HG03521 (cell line): Measurements from ENCODE around the gene SEMA4G.
"Not testable (repeated sequence)": the region's sequence is repeated elsewhere in the genome, so short reads cannot be mapped to it uniquely, and the experiment has no call there.

Experiments used
- ATAC-seq: cut with Tn5 transposase; IDR thresholded peaks from one replicate; pipeline ENCODE4 v1.9.1; 2021; ENCODE audit warnings: mild to moderate bottlenecking, moderate library complexity; ENCODE audit not compliant: unreplicated experiment

The SEMA4G gene

GRCh38 chr10:100970076-100970913 is 991 bp downstream of the SEMA4G start:
- ATAC-seq, result no peak

GRCh38 chr10:100970914-100971811 is 1.9 kb downstream of the SEMA4G start:
- no peak for ATAC-seq

- no peak for ATAC-seq
Observed at GRCh38 chr10:100972115-100972903, 3.0 kb downstream of the SEMA4G start.

- no peak for ATAC-seq
Observed at GRCh38 chr10:100972904-100973535, 3.7 kb downstream of the SEMA4G start.

- ATAC-seq, result not testable (repeated sequence)
Observed at GRCh38 chr10:100975397-100975796, 6.1 kb downstream of the SEMA4G start.

- no peak for ATAC-seq
Observed at GRCh38 chr10:100976906-100977305, 7.6 kb downstream of the SEMA4G start.

- no peak for ATAC-seq
Observed at GRCh38 chr10:100977436-100977835, 8.1 kb downstream of the SEMA4G start.

- no peak for ATAC-seq
Observed at GRCh38 chr10:100978121-100978900, 9.0 kb downstream of the SEMA4G start.

- ATAC-seq, result no peak
Observed at GRCh38 chr10:100978901-100979195, 9.5 kb downstream of the SEMA4G start.

GRCh38 chr10:100979791-100980272 is 10.5 kb downstream of the SEMA4G start:
- no peak for ATAC-seq

- no peak for ATAC-seq
Observed at GRCh38 chr10:100980311-100980710, 11.0 kb downstream of the SEMA4G start.

GRCh38 chr10:100980711-100981110 is 11.4 kb downstream of the SEMA4G start:
- no peak for ATAC-seq

GRCh38 chr10:100981178-100981772 is 12.0 kb downstream of the SEMA4G start:
- no peak for ATAC-seq

GRCh38 chr10:100982916-100983830 is 13.9 kb downstream of the SEMA4G start:
- no peak for ATAC-seq

- no peak for ATAC-seq
Observed at GRCh38 chr10:100983868-100984671, 14.8 kb downstream of the SEMA4G start.

GRCh38 chr10:100984672-100985177 is 15.4 kb downstream of the SEMA4G start:
- ATAC-seq, result no peak

GRCh38 chr10:100985336-100985735 is 16.0 kb downstream of the SEMA4G start:
- ATAC-seq, result no peak
